Ishikawa (cell line): ENCODE data around the gene MAST4.

Experiments used
- CEBPB ChIP-seq: IDR thresholded peaks from 2 replicates; pipeline ENCODE4 v1.6.1; 2012
- CREB1 ChIP-seq: IDR thresholded peaks from 2 replicates; pipeline ENCODE4 v1.6.1; 2012; ENCODE audit warnings: low read depth
- EGR1 ChIP-seq: IDR thresholded peaks from 2 replicates; pipeline ENCODE4 v1.6.1; 2012
- EP300 ChIP-seq: IDR thresholded peaks from 2 replicates; pipeline ENCODE4 v1.6.1; 2012; ENCODE audit warnings: borderline replicate concordance
- RAD21 ChIP-seq: IDR thresholded peaks from 2 replicates; pipeline ENCODE4 v1.6.1; 2012; ENCODE audit warnings: low read depth
- TAF1 ChIP-seq: IDR thresholded peaks from 2 replicates; pipeline ENCODE4 v1.6.1; 2012; ENCODE audit warnings: low read depth, mild to moderate bottlenecking
- ZBTB7A ChIP-seq: IDR thresholded peaks from 2 replicates; pipeline ENCODE4 v1.6.1; 2012; ENCODE audit warnings: low read depth
- TF ChIP-seq, protein P1 (sequence below): IDR thresholded peaks from 2 replicates; pipeline ENCODE4 v1.6.1; 2012
- TF ChIP-seq, protein P2 (sequence below): IDR thresholded peaks from 2 replicates; pipeline ENCODE4 v1.6.1; 2012
- TF ChIP-seq, protein P3 (sequence below): IDR thresholded peaks from 2 replicates; pipeline ENCODE4 v1.6.1; 2012; ENCODE audit warnings: low read depth, mild to moderate bottlenecking

DNA sequence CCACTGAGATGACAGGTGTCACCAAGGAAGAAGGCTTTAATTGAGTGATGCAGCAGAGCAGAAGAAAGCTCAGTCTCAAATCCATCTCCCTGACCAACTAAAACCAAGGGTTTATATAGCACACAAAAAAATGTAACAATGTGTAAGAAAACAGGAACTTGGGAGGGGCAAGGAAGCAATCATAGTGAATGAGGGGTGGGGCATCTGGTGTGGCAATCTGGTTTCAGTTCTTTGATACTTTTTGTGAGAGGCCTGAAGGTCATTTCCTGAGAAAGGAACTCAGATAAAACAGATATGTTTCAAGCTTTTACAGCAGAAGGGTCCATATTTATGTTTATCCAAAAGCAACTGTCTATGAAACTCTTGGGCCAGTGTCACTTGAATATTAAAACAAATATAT lies 580.7 kb downstream of the MAST4 start:
- TF ChIP-seq CEBPB: no peak
- TF ChIP-seq EP300: no peak
- TF ChIP-seq CREB1: no peak
- no peak for TF ChIP-seq EGR1
- no peak for TF ChIP-seq RAD21
- no peak for TF ChIP-seq TAF1
- TF ChIP-seq ZBTB7A: no peak
- TF ChIP-seq, protein P1, sequence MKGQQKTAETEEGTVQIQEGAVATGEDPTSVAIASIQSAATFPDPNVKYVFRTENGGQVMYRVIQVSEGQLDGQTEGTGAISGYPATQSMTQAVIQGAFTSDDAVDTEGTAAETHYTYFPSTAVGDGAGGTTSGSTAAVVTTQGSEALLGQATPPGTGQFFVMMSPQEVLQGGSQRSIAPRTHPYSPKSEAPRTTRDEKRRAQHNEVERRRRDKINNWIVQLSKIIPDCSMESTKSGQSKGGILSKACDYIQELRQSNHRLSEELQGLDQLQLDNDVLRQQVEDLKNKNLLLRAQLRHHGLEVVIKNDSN: no peak
- TF ChIP-seq, protein P2, sequence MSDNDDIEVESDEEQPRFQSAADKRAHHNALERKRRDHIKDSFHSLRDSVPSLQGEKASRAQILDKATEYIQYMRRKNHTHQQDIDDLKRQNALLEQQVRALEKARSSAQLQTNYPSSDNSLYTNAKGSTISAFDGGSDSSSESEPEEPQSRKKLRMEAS: no peak
- TF ChIP-seq, protein P3, sequence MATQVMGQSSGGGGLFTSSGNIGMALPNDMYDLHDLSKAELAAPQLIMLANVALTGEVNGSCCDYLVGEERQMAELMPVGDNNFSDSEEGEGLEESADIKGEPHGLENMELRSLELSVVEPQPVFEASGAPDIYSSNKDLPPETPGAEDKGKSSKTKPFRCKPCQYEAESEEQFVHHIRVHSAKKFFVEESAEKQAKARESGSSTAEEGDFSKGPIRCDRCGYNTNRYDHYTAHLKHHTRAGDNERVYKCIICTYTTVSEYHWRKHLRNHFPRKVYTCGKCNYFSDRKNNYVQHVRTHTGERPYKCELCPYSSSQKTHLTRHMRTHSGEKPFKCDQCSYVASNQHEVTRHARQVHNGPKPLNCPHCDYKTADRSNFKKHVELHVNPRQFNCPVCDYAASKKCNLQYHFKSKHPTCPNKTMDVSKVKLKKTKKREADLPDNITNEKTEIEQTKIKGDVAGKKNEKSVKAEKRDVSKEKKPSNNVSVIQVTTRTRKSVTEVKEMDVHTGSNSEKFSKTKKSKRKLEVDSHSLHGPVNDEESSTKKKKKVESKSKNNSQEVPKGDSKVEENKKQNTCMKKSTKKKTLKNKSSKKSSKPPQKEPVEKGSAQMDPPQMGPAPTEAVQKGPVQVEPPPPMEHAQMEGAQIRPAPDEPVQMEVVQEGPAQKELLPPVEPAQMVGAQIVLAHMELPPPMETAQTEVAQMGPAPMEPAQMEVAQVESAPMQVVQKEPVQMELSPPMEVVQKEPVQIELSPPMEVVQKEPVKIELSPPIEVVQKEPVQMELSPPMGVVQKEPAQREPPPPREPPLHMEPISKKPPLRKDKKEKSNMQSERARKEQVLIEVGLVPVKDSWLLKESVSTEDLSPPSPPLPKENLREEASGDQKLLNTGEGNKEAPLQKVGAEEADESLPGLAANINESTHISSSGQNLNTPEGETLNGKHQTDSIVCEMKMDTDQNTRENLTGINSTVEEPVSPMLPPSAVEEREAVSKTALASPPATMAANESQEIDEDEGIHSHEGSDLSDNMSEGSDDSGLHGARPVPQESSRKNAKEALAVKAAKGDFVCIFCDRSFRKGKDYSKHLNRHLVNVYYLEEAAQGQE: no peak
